ENCODE measurements around the gene MELK.
"Not testable (repeated sequence)": the region's sequence is repeated elsewhere in the genome, so short reads cannot be mapped to it uniquely, and the experiment has no call there.

MELK gene

DNA sequence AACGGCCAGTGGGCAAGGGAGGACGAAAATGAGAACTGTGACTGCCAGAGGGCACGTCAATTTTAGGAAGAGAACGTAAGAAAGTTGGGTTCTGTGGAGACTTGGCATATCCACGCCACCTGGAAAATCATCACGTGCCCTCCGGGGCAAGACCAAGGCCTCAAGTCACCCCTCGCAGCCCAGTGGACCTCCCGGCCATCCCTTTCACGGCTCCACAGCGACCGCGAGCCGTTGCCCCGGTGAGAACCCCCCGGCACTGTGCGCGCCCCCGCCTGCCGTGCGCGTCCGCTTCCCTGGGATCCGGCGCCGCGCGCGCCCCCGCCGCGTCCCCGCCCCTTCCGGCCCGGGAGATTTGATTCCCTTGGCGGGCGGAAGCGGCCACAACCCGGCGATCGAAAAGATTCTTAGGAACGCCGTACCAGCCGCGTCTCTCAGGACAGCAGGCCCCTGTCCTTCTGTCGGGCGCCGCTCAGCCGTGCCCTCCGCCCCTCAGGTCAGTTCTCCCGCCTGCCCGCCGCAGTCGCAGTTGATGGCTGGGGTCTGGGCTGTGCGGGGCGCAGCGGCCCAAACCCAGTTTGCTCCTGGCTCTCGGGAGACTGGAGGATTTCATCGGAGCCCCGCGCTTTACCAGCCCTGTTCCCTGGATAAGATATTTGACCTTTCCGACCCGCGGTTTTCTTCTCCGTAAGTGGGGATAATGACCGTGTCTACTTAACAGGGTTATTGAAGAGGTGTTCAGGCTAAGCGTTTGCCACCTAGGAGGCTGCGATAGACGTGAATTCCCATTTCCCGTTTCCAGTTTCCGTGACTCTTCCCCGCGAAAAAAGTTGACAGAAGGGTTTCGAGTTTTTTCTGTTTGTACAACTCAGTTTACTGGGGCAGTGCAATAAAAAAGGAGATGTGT is at the start of gene MELK:
TSS of gene MELK (plus strand) at position 381 of the 904 bp plus-strand sequence. CDS start 8,787 bp downstream, outside the sequence.
- peak; percentile 58 for DNase-seq

DNA sequence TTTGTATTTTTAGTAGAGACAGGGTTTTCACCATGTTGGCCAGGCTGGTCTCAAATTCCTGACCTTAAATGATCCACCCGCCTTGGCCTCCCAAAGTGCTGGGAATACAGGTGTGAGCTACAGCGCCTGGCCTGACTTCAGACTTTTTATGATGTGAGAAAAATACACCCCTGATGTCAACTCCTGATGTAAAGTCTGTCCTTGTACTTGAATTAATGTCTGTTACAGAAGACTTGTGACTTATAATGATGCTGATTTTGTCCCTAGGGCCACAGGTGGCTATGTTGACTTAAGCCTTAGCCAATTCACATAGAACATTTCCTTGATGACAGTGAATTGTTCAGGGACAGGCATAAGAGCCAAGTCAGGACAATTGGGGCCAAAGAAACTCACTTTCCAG is 42.5 kb upstream of the MELK start:
- no peak for DNase-seq

DNA sequence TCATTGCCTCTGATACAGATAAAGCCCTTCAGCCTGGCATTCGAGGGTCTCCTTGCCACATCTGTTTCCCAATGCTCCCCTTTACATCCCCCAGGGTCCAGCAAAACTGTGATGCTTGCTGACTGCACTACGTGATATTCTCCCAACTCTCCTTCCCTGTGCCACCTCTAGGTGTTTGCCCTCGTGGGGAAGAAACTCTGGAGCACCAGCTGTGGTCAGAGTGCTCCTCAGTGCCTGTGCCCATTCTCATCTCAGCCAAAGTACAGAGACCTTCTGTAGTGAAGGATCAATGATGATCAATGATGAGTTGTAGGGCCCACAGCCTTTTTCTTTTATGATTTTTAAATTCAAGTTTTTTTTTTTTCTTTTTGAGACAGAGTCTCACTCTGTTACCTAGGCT is 40.3 kb upstream of the MELK start:
- no peak for DNase-seq

DNA sequence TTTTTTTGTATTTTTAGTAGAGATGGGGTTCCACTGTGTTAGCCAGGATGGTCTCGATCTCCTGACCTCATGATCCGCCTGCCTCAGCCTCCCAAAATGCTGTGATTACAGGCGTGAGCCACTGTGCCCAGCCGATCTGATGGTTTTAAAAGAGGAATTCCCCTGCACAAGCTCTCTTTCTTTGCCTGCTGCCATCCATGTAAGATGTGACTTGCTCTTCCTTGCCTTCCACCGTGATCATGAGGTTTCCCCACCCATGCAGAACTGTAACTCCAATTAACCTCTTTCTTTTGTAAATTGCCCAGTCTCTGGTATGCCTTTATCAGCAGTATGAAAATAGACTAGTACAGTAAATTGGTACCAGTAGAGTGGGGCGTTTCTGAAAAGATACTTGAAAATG is 39.0 kb upstream of the MELK start:
- DNase-seq: not testable (repeated sequence)

DNA sequence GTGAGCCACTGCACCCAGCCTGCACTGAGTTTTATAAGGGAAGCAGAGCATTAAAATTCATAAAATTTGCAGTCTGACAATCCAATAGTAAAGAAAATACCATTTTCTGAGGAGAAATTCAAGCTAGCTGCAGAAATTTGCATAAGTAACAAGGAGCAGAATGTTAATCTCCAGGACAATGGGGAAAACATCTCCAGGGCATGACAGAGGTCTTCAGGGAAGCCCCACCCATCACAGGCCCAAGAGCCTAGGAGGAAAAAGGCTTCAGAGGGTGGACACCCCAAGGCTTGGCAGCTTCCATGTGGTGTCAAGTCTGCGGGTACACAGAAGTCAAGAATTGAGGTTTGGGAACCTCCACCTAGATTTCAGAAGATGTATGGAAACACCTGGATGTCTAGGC is 37.6 kb upstream of the MELK start:
- DNase-seq: no peak

DNA sequence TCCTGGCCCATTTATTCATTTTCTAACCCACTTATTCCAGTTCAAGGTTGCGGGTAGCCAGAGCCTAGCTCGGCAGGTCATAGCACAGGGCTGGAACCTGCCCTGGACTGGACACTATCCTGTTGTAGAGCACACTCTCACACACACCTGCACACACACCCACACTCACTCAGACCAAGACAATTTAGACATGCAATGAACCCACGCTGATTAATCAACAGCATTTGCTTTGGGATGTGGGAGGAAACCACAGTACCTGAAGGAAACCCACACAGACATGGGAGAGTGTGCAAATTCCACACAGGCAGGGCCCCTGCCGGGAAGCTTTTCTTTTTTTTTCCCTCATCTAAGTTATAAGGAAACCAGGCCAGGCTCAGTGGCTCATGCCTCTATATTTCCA is 34.8 kb upstream of the MELK start:
- DNase-seq: no peak

DNA sequence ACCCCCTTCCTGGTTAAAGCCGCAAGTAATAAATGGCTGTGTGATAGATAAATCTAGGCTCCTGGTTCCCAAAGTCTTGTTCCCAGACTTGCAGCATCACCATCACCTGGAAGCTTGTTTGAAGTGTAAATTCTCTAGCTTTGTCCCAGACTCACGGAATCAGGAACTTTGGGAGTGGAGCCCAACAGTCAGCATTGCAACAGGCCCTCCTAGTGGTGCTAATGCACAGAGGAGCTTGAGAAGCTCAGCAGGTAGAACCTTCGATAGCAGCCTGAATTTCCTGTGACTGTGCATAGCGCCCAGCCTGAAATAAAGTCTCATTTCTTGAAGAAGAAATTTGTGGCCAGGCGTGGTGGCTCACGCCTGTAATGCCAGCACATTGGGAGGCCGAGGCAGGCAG is 30.3 kb upstream of the MELK start:
- DNase-seq: no peak

DNA sequence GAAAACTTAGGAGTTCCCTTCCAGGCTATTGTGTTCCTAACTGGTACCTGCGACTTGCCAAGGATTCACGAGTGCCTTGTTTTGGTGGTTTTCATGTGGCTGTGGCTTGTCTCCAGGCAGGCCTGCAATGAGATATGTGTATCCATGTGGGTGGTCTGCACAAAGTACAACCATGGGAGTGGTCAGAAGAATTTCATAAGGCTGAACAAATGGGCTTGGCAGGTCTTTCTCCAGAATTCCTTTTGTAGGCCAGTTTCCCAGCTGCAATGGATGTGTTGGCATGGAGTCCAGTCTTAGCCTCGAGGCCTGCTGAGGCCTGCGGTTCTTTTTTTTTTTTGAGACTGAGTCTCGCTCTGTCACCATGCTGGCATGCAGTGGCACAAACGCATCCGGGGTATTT is 28.8 kb upstream of the MELK start:
- no peak for DNase-seq

DNA sequence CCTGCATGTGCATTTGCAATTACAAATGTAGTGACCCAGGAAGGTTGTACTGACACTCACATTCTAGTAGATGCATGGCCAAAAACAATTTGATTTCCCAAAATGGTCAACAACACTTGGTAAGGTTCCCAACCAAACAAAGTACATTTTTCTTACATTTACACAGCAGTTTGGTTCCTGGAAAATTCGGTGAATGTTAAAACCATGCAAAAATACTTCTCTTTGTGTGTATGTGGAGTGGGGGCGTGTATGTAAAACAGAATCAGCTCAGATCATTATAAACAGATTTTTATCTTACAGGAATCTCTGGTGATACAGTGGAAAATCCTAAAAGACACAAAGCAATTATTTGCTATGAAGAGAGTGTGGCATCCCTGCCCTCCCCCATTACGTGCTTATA is 25.1 kb upstream of the MELK start:
- no peak for DNase-seq

DNA sequence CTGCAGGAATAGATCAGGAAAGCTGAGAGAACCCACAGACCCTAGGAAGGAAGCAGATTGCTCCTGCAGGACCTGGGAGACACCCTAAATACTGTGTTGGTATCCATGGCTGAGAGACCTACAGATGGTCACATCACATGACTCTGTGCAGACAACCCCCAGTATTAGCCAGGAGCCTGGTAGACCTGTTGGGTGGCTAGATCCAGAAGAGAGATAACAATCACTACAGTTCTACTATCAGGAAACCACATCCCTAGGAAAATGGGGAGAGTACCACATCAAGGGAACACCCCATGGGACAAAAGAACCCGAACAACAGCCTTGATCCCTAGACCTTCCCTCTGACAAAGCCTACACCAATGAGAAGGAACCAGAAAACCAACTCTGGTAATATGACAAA is 24.2 kb upstream of the MELK start:
- DNase-seq: no peak

DNA sequence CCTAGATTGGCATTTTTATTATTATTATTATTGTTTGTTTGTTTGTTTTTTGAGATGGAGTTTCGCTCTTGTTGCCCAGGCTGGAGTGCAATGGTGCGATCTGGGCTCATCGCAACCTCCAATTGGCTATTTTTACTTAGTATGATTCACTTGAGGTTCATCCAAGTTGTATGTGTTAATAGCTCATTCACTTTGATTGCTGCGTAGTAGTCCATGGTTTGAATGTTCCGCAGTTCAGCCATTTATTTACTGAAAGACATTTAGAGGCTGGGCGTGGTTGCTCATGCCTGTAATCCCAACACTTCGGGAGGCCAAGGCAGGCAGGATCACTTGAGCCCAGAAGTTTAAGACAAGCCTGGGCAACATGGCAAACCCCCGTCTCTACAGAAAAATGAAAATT is 22.6 kb upstream of the MELK start:
- no peak for DNase-seq

DNA sequence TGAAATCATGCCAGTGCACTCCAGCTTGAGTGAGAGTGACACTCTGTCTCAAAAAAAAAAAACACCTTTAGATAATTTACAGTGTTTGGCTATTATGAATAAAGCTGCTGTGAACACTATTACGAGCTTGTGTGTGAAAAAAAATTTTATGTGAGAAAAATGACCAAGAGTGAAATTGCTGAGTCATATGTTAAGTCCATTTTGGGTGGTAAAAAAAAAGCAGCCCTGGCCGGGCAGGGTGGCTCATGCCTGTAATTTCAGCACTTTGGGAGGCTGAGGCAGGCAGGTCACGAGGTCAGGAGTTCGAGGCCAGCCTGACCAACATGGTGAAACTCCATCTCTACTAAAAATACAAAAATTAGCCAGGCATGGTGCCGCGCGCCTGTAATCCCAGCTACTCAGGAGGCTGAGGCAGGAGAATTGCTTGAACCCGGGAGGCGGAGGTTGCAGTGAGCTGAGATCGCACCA is 22.0 kb upstream of the MELK start:
- not testable (repeated sequence) for DNase-seq

DNA sequence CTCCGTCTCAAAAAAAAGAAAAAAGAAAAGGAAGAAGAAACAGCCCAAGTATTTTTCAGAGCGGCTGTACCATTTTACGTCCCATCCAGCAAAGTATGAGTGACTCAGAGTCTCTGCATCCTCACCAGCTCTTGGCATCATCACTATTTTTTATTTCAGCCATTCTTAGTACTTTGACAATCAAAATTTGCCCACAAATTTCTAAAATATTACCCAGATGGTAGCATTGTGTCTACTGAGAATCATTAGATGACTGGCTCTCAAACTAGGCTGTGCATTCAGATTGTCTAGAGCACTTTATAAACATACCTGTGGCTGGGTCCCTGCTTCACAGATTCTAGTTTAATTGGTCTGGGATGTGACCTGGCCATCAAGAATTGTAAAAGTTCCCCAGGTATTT is 21.6 kb upstream of the MELK start:
- no peak for DNase-seq

DNA sequence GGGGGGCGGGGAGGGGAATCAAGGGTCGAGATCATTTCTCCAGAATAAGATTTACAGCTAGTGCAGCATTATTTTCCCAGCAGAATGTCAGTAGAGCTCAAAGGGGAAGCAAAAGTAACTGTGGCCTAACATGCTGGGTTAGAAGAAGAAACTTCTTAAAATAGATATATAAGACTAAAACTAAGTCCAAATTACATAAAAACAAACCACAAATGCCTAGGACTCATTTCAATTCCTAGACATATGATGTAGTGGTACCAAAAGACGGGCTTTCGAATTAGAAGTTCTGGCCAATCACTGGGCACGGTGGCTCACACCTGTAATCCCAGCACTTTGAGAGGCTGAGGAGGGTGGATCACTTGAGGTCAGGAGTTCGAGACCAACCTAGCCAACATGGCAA is 20.8 kb upstream of the MELK start:
- no peak for DNase-seq

DNA sequence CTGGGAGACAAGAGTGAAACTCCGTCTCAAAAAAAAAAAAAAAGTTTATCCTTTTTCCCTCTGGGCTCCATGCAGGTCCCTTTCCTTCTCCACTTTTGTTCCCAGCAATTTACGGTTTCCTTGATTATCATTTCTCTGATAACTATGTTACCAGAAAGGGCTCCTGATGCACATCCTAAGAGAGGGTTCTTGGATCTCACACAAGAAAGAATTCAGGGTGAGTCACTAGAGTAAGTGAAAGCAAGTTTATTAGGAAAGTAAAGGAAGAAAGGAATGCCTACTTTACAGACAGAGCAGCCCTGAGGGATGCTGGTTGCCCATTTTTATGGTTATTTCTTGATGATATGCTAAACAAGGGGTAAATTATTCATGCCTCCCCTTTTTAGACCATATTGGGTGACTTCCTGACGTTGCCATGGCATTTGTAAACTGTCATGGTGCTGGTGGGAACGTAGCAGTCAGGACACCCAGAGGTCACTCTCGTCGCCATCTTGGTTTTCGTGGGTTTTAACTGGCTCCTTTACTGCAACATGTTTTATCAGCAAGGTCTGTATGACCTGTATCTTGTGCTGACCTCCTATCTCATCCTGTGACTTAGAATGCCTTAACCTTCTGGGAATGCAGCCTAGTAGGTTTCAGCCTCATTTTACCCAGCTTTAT is 13.5 kb upstream of the MELK start:
- DNase-seq: no peak

DNA sequence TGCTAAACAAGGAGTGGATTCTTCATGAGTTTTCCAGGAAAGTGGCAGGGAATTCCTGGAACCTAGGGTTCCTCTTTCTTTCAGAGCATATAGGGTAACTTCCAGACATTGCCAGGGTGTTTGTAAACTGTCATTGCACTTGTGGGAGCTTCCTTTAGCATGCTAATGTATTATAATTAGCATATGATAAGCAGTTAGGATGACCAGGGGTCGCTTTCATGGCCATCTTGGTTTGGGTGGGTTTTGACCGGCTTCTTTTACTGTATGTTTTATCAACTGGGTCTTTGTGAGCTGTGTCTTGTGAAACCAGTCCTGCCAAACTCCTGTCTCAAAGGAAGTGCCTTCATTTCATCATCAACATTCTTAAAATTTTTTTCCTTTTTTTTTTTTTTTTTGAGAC is 11.9 kb upstream of the MELK start:
- no peak for DNase-seq

DNA sequence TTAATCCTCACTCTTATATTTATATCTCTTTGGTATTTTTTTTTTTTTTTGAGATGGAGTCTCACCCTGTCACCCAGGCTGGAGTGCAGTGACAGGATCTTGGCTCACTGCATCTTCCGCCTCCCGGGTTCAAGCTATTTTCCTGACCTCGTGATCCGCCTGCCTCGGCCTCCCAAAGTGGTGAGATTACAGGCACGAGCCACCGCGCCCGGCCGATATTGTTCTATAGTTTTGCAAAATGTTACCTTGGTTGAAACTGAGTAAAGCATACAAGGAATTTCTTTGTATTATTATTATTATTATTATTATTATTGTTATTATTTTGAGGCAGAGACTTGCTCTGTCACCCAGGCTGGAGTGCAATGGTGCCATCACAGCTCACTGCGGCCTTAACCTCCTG is 9.9 kb upstream of the MELK start:
- not testable (repeated sequence) for DNase-seq

DNA sequence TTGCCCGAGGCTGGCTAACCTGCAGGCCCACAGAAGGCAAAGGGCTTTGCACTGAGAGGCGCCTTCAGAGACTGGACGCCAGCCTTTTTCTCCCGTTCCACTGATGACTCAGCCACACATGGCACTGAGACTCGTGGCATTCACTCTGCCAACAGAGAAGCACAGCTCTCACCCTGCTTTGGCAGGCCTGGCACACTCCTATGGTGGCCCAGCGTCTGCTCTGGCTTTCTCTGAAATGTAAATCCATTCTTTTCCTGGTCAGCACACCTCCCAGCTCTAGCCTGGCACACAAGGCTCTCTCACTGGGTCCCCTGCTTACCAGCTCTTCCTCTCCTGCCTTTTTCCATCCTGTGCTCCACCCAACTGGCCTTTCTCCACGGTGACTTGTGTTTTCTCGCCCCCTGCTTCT is 5.9 kb upstream of the MELK start:
- no peak for DNase-seq

DNA sequence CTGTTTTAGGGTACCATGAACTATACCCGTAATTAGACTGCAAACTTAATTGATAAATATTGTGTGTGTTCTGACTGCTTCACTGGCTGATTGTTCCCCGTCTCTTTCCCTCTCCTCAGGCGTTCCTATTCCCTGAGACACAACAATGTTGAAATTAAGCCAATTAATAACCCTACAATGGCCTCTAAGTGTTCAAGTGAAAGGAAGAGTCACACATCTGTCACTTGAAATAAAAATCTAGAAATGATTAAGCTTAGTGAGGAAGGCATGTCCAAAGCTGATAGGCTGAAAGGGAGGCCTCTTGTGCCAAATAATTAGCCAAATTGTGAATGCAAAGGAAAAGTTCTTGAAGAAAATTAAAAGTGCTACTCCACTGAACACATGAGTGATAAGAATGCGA is 4.0 kb upstream of the MELK start:
- DNase-seq: not testable (repeated sequence)

DNA sequence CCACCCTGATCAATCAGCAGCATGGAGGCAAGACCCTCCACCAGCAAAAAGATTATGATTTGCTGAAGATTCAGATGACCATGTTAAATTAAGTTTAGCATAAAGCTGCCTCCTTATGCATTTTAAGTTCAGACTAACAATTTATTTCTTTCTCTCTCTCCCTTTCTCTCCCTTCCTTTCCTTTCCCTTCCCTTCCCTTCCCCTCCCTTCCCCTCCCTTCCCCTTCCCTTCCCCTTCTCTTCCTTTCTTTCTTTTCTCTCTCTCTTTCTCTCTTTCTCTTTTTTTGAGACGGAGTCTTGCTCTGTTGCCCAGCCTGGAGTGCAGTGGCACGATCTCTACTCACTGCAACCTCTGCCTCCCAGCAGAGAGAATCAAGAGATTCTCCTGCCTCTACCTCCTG is 1.4 kb upstream of the MELK start:
- DNase-seq: no peak

DNA sequence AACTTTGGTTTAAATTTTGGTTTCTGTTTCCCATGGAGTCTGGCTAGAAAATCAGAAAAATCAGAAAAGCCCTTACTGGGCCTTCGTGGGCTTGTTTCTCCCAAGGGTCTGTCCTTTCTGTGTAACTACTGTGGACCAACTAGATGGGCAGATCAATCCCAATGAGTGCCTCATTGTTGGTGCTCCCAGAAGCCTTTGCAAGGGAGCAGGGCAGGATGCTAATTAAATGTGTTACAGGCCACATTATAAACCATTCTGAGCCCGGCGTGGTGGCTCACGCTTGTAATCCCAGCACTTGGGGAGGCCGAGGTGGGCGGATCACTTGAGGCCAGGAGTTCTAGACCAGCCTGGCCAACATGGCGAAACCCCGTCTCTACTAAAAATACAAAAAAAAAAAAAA is 1.4 kb downstream of the MELK start:
- DNase-seq: not testable (repeated sequence)

DNA sequence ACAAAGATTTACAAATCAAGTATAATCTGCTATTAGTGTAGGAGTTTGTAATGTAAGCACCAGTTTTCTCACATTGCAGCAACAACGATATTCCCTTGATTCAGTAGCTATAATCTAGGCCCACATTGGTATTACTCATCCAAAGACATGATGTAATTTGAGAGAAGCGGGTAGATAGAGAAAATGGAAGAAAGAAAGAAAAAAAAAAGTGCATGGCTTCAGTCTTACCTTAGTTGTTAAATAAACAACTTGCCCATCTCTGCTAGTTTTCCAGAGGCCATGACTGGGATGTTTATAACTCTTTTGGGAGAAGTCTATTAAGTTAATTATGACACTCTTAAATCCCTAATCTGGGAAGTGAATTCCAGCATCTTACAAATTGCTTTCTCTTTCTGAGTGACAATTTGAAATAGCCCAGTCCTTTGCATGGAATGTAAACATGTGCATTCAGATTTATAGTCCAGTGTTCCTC is 2.8 kb downstream of the MELK start:
- no peak for DNase-seq

DNA sequence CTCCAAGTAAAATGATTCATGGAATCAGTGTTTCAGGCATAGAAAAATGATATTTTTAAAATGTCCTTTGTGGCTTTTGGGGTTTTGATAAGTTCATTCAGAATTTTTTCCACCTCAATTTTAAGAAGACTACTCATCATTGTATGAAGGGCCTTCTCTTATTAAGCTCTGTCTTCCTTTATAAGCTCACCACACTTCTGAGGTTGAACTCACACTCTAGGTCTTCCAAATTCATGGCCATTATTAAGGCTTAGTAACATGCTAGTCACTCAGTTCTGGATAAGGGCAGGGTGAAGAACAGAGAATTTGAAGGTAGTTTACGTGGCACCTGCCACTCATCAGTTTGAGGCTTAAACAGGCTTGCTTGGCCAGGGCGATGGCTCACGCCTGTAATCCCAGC is 4.2 kb downstream of the MELK start:
- no peak for DNase-seq

All from NCI-H1048 (cell line).